ENCODE data around the gene AGBL4. TPM values are rescaled to one million over a fixed set of nuclear protein-coding genes. Genes with fewer than 3 reads are reported as not detected.
"Not testable (repeated sequence)": the region's sequence is repeated elsewhere in the genome, so short reads cannot be mapped to it uniquely, and the experiment has no call there.

Gene AGBL4
- total RNA-seq, 1 donor from 2014 or later = under 0.01 TPM

GRCh38 chr1:49298304-49298703 is 725.5 kb downstream of the AGBL4 start:
- peaks cover 0 to 3% (median 0%) of the 10 kb centered on the region in 3 donors for H3K9me3 ChIP-seq (ENCODE audit: control insufficient read depth in 3 of 3, low read length in 3 of 3)
- H3K36me3 ChIP-seq (ENCODE audit: control insufficient read depth in 3 of 3, insufficient read depth in 3 of 3, low read length in 3 of 3) = no peaks in the 10 kb centered on the region
- no peaks in the 10 kb centered on the region for H3K4me1 ChIP-seq (ENCODE audit: control insufficient read depth in 3 of 3, insufficient read depth in 3 of 3, low read length in 3 of 3)
- no peak overlapping the region for H3K4me3 ChIP-seq (ENCODE audit: low read length in 3 of 3)
- no peaks in the 10 kb centered on the region for H3K27me3 ChIP-seq (ENCODE audit: control insufficient read depth in 3 of 3, insufficient read depth in 3 of 3, low read length in 3 of 3)
- H3K9ac ChIP-seq (ENCODE audit: low read depth in 1 of 3, low read length in 3 of 3) = no peak overlapping the region
- no peak overlapping the region for H3K27ac ChIP-seq (ENCODE audit: low read depth, low read length)

GRCh38 chr1:49297783-49298182 is 726.0 kb downstream of the AGBL4 start:
- no peak overlapping the region for H3K27ac ChIP-seq (ENCODE audit: low read depth, low read length)
- no peak overlapping the region for H3K4me3 ChIP-seq (ENCODE audit: low read length in 3 of 3)
- H3K27me3 ChIP-seq (ENCODE audit: control insufficient read depth in 3 of 3, insufficient read depth in 3 of 3, low read length in 3 of 3) = no peaks in the 10 kb centered on the region
- peaks cover 0 to 5% (median 0%) of the 10 kb centered on the region in 3 donors for H3K9me3 ChIP-seq (ENCODE audit: control insufficient read depth in 3 of 3, low read length in 3 of 3)
- H3K9ac ChIP-seq (ENCODE audit: low read depth in 1 of 3, low read length in 3 of 3) = no peak overlapping the region
- H3K36me3 ChIP-seq (ENCODE audit: control insufficient read depth in 3 of 3, insufficient read depth in 3 of 3, low read length in 3 of 3) = no peaks in the 10 kb centered on the region
- no peaks in the 10 kb centered on the region for H3K4me1 ChIP-seq (ENCODE audit: control insufficient read depth in 3 of 3, insufficient read depth in 3 of 3, low read length in 3 of 3)

GRCh38 chr1:49294539-49294938 is 729.2 kb downstream of the AGBL4 start:
- H3K4me1 ChIP-seq (ENCODE audit: control insufficient read depth in 3 of 3, insufficient read depth in 3 of 3, low read length in 3 of 3) = no peaks in the 10 kb centered on the region
- no peak overlapping the region for H3K27ac ChIP-seq (ENCODE audit: low read depth, low read length)
- H3K4me3 ChIP-seq (ENCODE audit: low read length in 3 of 3) = no peak overlapping the region
- no peaks in the 10 kb centered on the region for H3K27me3 ChIP-seq (ENCODE audit: control insufficient read depth in 3 of 3, insufficient read depth in 3 of 3, low read length in 3 of 3)
- H3K36me3 ChIP-seq (ENCODE audit: control insufficient read depth in 3 of 3, insufficient read depth in 3 of 3, low read length in 3 of 3) = no peaks in the 10 kb centered on the region
- H3K9me3 ChIP-seq (ENCODE audit: control insufficient read depth in 3 of 3, low read length in 3 of 3) = peaks cover 0 to 5% (median 0%) of the 10 kb centered on the region in 3 donors
- no peak overlapping the region for H3K9ac ChIP-seq (ENCODE audit: low read depth in 1 of 3, low read length in 3 of 3)

GRCh38 chr1:49293016-49293415 is 730.7 kb downstream of the AGBL4 start:
- Histone ChIP-seq H3K9me3 (ENCODE audit: control insufficient read depth in 3 of 3, low read length in 3 of 3) (peaks cover 0 to 5% (median 0%) of the 10 kb centered on the region in 3 donors), H3K27me3 (ENCODE audit: control insufficient read depth in 3 of 3, insufficient read depth in 3 of 3, low read length in 3 of 3) (no peaks in the 10 kb centered on the region), H3K36me3 (ENCODE audit: control insufficient read depth in 3 of 3, insufficient read depth in 3 of 3, low read length in 3 of 3) (no peaks in the 10 kb centered on the region), H3K9ac (ENCODE audit: low read depth in 1 of 3, low read length in 3 of 3) (no peak overlapping the region), H3K27ac (ENCODE audit: low read depth, low read length) (no peak overlapping the region), H3K4me1 (ENCODE audit: control insufficient read depth in 3 of 3, insufficient read depth in 3 of 3, low read length in 3 of 3) (no peaks in the 10 kb centered on the region), H3K4me3 (ENCODE audit: low read length in 3 of 3) (no peak overlapping the region)

GRCh38 chr1:49257211-49258049 is 766.3 kb downstream of the AGBL4 start:
- not testable (repeated sequence) for H3K4me1 ChIP-seq (ENCODE audit: control insufficient read depth in 3 of 3, insufficient read depth in 3 of 3, low read length in 3 of 3)

GRCh38 chr1:49252917-49253316 is 770.8 kb downstream of the AGBL4 start:
- H3K4me3 ChIP-seq (ENCODE audit: low read length in 3 of 3) = no peak overlapping the region
- no peaks in the 10 kb centered on the region for H3K4me1 ChIP-seq (ENCODE audit: control insufficient read depth in 3 of 3, insufficient read depth in 3 of 3, low read length in 3 of 3)
- H3K27ac ChIP-seq (ENCODE audit: low read depth, low read length) = no peak overlapping the region
- H3K36me3 ChIP-seq (ENCODE audit: control insufficient read depth in 3 of 3, insufficient read depth in 3 of 3, low read length in 3 of 3) = no peaks in the 10 kb centered on the region
- H3K9me3 ChIP-seq (ENCODE audit: control insufficient read depth in 3 of 3, low read length in 3 of 3) = peaks cover 0 to 2% (median 0%) of the 10 kb centered on the region in 3 donors
- H3K9ac ChIP-seq (ENCODE audit: low read depth in 1 of 3, low read length in 3 of 3) = no peak overlapping the region
- H3K27me3 ChIP-seq (ENCODE audit: control insufficient read depth in 3 of 3, insufficient read depth in 3 of 3, low read length in 3 of 3) = no peaks in the 10 kb centered on the region

More at GRCh38 chr1:49257211-49258049, 766.3 kb downstream of the AGBL4 start:
- not testable (repeated sequence) for H3K4me3 ChIP-seq (ENCODE audit: low read length in 3 of 3); H3K36me3 ChIP-seq (ENCODE audit: control insufficient read depth in 3 of 3, insufficient read depth in 3 of 3, low read length in 3 of 3); H3K9me3 ChIP-seq (ENCODE audit: control insufficient read depth in 3 of 3, low read length in 3 of 3); H3K9ac ChIP-seq (ENCODE audit: low read depth in 1 of 3, low read length in 3 of 3); H3K27me3 ChIP-seq (ENCODE audit: control insufficient read depth in 3 of 3, insufficient read depth in 3 of 3, low read length in 3 of 3); H3K27ac ChIP-seq (ENCODE audit: low read depth, low read length)

GRCh38 chr1:49251019-49251784 is 772.6 kb downstream of the AGBL4 start:
- Histone ChIP-seq H3K27ac (ENCODE audit: low read depth, low read length) (no peak overlapping the region), H3K27me3 (ENCODE audit: control insufficient read depth in 3 of 3, insufficient read depth in 3 of 3, low read length in 3 of 3) (no peaks in the 10 kb centered on the region), H3K4me1 (ENCODE audit: control insufficient read depth in 3 of 3, insufficient read depth in 3 of 3, low read length in 3 of 3) (no peaks in the 10 kb centered on the region), H3K4me3 (ENCODE audit: low read length in 3 of 3) (no peak overlapping the region), H3K36me3 (ENCODE audit: control insufficient read depth in 3 of 3, insufficient read depth in 3 of 3, low read length in 3 of 3) (no peaks in the 10 kb centered on the region), H3K9ac (ENCODE audit: low read depth in 1 of 3, low read length in 3 of 3) (no peak overlapping the region), H3K9me3 (ENCODE audit: control insufficient read depth in 3 of 3, low read length in 3 of 3) (peaks cover 0 to 2% (median 0%) of the 10 kb centered on the region in 3 donors)

- Histone ChIP-seq H3K4me1 (ENCODE audit: control insufficient read depth in 3 of 3, insufficient read depth in 3 of 3, low read length in 3 of 3) (no peaks in the 10 kb centered on the region), H3K4me3 (ENCODE audit: low read length in 3 of 3) (no peak overlapping the region), H3K9me3 (ENCODE audit: control insufficient read depth in 3 of 3, low read length in 3 of 3) (no peaks in the 10 kb centered on the region), H3K27ac (ENCODE audit: low read depth, low read length) (no peak overlapping the region), H3K9ac (ENCODE audit: low read depth in 1 of 3, low read length in 3 of 3) (no peak overlapping the region), H3K36me3 (ENCODE audit: control insufficient read depth in 3 of 3, insufficient read depth in 3 of 3, low read length in 3 of 3) (no peaks in the 10 kb centered on the region), H3K27me3 (ENCODE audit: control insufficient read depth in 3 of 3, insufficient read depth in 3 of 3, low read length in 3 of 3) (no peaks in the 10 kb centered on the region)
These were observed 783.0 kb downstream of the AGBL4 start for GRCh38 chr1:49240709-49241221.

GRCh38 chr1:49234988-49235387 is 788.8 kb downstream of the AGBL4 start:
- no peak overlapping the region for H3K27ac ChIP-seq (ENCODE audit: low read depth, low read length)
- H3K9ac ChIP-seq (ENCODE audit: low read depth in 1 of 3, low read length in 3 of 3) = no peak overlapping the region
- H3K4me1 ChIP-seq (ENCODE audit: control insufficient read depth in 3 of 3, insufficient read depth in 3 of 3, low read length in 3 of 3) = no peaks in the 10 kb centered on the region
- no peaks in the 10 kb centered on the region for H3K36me3 ChIP-seq (ENCODE audit: control insufficient read depth in 3 of 3, insufficient read depth in 3 of 3, low read length in 3 of 3)
- H3K9me3 ChIP-seq (ENCODE audit: control insufficient read depth in 3 of 3, low read length in 3 of 3) = no peaks in the 10 kb centered on the region
- H3K27me3 ChIP-seq (ENCODE audit: control insufficient read depth in 3 of 3, insufficient read depth in 3 of 3, low read length in 3 of 3) = no peaks in the 10 kb centered on the region
- H3K4me3 ChIP-seq (ENCODE audit: low read length in 3 of 3) = no peak overlapping the region

GRCh38 chr1:49229555-49229954 is 794.2 kb downstream of the AGBL4 start:
- Histone ChIP-seq H3K9me3 (ENCODE audit: control insufficient read depth in 3 of 3, low read length in 3 of 3) (no peaks in the 10 kb centered on the region), H3K9ac (ENCODE audit: low read depth in 1 of 3, low read length in 3 of 3) (no peak overlapping the region)

More at GRCh38 chr1:49229555-49229954, 794.2 kb downstream of the AGBL4 start:
- Histone ChIP-seq H3K27me3 (ENCODE audit: control insufficient read depth in 3 of 3, insufficient read depth in 3 of 3, low read length in 3 of 3) (no peaks in the 10 kb centered on the region), H3K4me3 (ENCODE audit: low read length in 3 of 3) (no peak overlapping the region), H3K4me1 (ENCODE audit: control insufficient read depth in 3 of 3, insufficient read depth in 3 of 3, low read length in 3 of 3) (no peaks in the 10 kb centered on the region), H3K27ac (ENCODE audit: low read depth, low read length) (no peak overlapping the region), H3K36me3 (ENCODE audit: control insufficient read depth in 3 of 3, insufficient read depth in 3 of 3, low read length in 3 of 3) (no peaks in the 10 kb centered on the region)

All from skeletal muscle tissue (tissue), 4 donors.